ENCODE results near the gene H1-8. TPM values are rescaled to one million over a fixed set of nuclear protein-coding genes. Genes with fewer than 3 reads are reported as not detected.

Gene H1-8
- total RNA-seq, 2 donors from 2014 or later: not detected

DNA sequence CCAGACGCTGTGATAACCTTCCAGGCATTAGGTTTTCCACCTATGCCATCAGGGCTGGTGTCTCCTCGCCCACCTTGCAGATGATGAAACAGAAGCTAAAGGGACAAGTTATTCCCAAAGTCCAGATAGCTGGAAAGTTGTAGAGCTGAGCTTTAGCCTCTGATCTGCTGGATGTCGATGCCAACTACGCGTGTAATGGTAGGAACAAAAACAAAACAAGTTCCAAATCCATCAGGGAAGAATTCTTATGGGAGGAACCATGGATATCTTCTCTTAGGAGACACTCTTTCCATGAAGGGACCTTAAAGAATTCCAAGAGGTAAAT, 42.7 kb upstream of the H1-8 start:
- Histone ChIP-seq H3K27ac (peak overlapping the region; percentile 31 to 70), H3K4me3 (no peak overlapping the region), H3K9me3 (no peaks in the 10 kb centered on the region), H3K27me3 (no peaks in the 10 kb centered on the region), H3K36me3 (peaks cover 14% of the 10 kb centered on the region), H3K4me1 (peaks cover 0 to 85% of the 10 kb centered on the region in 2 donors)
- no peak for DNase-seq (ENCODE audit: low spot score)
- TF ChIP-seq, protein P1, sequence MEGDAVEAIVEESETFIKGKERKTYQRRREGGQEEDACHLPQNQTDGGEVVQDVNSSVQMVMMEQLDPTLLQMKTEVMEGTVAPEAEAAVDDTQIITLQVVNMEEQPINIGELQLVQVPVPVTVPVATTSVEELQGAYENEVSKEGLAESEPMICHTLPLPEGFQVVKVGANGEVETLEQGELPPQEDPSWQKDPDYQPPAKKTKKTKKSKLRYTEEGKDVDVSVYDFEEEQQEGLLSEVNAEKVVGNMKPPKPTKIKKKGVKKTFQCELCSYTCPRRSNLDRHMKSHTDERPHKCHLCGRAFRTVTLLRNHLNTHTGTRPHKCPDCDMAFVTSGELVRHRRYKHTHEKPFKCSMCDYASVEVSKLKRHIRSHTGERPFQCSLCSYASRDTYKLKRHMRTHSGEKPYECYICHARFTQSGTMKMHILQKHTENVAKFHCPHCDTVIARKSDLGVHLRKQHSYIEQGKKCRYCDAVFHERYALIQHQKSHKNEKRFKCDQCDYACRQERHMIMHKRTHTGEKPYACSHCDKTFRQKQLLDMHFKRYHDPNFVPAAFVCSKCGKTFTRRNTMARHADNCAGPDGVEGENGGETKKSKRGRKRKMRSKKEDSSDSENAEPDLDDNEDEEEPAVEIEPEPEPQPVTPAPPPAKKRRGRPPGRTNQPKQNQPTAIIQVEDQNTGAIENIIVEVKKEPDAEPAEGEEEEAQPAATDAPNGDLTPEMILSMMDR (IDR thresholded peaks at IDR 0.05): no peak

DNA sequence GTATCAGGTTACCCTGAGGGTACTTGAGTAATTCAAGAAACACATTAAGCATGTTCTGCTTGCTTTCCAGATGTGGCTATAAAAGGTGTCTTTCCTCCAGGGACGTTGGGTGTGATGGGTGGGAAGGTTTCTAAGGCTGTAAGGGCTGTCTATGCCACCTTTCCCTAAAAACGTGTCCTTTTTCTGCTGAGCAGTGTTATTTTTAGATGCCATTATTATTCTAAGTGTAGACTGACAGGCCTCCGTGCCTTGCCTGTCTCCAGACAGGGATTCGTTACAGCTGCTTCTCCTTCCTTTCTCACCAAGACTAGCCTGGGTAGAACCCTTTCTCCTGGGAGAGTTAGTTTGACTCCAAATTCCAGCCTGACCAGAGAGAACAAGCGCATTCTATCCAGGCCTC, 41.3 kb upstream of the H1-8 start:
- H3K4me1 ChIP-seq: peaks cover 0 to 94% of the 10 kb centered on the region in 2 donors
- no peak for DNase-seq (ENCODE audit: low spot score)
- TF ChIP-seq, protein P1 (IDR thresholded peaks at IDR 0.05): no peak
- no peak overlapping the region for H3K27ac ChIP-seq
- H3K36me3 ChIP-seq: peaks cover 15% of the 10 kb centered on the region
- no peak overlapping the region for H3K4me3 ChIP-seq
- H3K9me3 ChIP-seq: no peaks in the 10 kb centered on the region
- no peaks in the 10 kb centered on the region for H3K27me3 ChIP-seq

DNA sequence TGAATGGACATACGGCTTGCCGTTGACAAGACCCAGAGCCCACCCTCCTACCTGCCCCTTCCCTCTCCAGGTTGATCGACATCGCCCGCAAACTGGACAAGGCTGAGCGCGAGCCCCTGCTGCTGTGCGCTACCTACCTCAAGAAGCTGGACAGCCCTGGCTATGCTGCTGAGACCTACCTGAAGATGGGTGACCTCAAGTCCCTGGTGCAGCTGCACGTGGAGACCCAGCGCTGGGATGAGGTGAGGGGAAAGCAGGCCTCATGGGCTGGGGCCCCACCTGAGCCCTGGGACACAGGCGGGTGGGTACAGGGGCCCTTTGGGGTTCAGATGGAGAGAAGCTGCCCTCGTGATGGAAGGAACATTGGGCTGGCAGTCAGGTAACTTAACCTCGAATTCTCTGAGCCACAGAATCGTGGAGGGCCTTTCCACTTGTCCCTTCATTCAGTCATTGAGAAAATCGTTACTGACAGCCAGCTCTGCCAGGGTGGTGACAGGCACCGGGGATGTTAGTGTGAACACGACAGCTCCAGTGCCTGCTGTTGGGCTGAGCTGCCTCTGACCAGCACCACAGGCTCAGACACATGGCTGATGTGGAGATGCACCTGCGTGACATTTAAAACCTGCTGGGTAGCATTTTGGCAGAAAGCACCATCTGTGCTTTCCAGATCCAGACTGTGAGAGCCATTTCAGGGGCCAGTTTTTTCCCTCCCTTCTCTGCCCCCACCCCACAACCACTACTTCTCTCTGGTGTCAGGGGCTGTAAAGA, 40.1 kb upstream of the H1-8 start:
- Histone ChIP-seq H3K4me3 (no peak overlapping the region), H3K27ac (peak overlapping the region in 1 of 2 donors; percentile 37), H3K36me3 (peaks cover 16% of the 10 kb centered on the region), H3K4me1 (peaks cover 0 to 95% of the 10 kb centered on the region in 2 donors), H3K9me3 (no peaks in the 10 kb centered on the region), H3K27me3 (no peaks in the 10 kb centered on the region)
- no peak for DNase-seq (ENCODE audit: low spot score)
- TF ChIP-seq, protein P1 (IDR thresholded peaks at IDR 0.05): no peak

DNA sequence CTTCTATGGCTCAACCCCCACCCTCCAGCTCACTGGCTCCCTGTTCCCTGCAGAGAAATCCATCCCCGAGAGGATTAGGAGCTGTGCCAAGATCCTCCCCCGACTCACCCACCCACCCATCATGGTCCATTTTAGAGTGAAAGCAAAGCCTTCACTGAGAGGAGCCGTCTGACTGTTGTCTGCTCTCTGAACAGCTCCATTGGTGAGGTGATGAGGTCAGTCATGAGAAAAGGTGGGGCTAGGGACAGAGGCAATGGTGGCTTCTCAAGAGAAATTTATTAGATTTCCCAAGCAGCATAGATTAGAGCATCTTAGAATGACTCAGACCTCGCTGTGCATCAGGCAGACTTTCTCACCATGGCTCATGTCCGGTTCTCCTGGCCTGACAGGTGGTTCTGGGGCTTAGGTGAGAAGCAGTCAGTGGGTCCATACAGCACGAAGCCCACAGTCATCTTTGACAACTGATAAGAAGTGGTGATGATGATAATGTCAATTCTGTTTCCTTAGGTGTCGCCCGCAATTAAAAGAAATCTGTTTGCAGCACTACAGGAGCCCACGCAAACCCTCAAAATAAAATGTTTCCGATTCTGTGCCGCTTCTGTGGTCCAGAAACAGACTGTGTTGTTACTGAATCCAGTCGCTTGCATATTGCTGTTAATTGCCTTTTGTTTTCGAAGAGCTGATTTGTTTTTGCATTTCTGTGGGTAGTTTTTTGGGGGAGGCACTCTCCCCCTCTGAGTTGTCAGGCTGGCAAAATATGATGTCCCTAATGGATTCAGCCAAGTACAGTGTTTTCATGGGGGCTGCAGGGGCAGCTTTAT, 39.3 kb upstream of the H1-8 start:
- peaks cover 16% of the 10 kb centered on the region for H3K36me3 ChIP-seq
- DNase-seq (ENCODE audit: low spot score): no peak

DNA sequence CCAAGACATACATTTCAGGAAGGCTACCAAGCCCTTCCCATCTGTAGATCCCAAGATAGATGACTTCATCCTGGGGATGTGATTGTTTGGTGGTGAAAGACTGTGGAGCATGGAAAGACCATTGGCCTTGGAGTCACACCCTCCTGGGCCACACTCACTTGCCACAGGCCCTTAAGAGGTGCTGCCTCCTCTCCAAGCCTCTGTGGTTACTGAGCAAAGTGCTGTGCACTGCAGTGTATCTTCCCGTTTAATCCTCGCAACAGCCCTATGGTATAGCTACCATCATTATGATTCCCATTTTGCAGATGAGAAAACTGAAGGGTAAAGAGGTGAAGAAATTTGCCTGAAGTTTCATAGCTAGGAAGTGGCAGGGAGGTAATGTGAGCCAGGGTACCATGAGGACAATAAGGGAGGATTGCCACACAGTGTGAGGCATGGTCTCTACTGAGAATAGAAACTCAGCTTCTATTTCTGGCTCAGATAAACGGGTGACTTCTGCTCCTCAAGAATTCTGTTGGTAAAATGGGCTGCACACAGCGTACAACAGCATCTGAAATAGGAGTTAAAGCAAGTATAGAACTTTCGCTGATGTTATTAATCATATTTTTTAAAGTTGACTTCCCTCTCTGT, 38.4 kb upstream of the H1-8 start:
- no peak for DNase-seq (ENCODE audit: low spot score)
- no peaks in the 10 kb centered on the region for H3K27me3 ChIP-seq
- TF ChIP-seq, protein P1 (IDR thresholded peaks at IDR 0.05): no peak
- peaks cover 23% of the 10 kb centered on the region for H3K36me3 ChIP-seq
- no peak overlapping the region for H3K4me3 ChIP-seq
- H3K4me1 ChIP-seq: peaks cover 0 to 81% of the 10 kb centered on the region in 2 donors
- no peaks in the 10 kb centered on the region for H3K9me3 ChIP-seq
- H3K27ac ChIP-seq: peak overlapping the region; percentile 57 to 76

More for the DNA sequence above, 39.3 kb upstream of the H1-8 start:
- Histone ChIP-seq H3K27me3 (no peaks in the 10 kb centered on the region), H3K4me1 (peaks cover 0 to 89% of the 10 kb centered on the region in 2 donors), H3K4me3 (no peak overlapping the region), H3K9me3 (no peaks in the 10 kb centered on the region), H3K27ac (peak overlapping the region in 1 of 2 donors; percentile 37)
- TF ChIP-seq, protein P1 (IDR thresholded peaks at IDR 0.05): no peak
